Colonic mucosa (tissue), 4 donors: Measurements from ENCODE around the gene SRCIN1. TPM values are rescaled to one million over a fixed set of nuclear protein-coding genes. Genes with fewer than 3 reads are reported as not detected.

ENCODE experiments used
- DNase-seq: peaks from one replicate; pipeline ENCODE4 v3.0.0-alpha.2; 2020
- H3K27ac ChIP-seq: fragments of 200-600 bp; one replicate; pipeline ENCODE4 v1.8.0; 2021
- H3K27me3 ChIP-seq: fragments of 200-600 bp; one replicate; pipeline ENCODE4 v1.8.0; 2021
- H3K36me3 ChIP-seq: fragments of 200-600 bp; one replicate; pipeline ENCODE4 v1.8.0; 2021
- H3K4me1 ChIP-seq: fragments of 200-600 bp; one replicate; pipeline ENCODE4 v1.8.0; 2021; ENCODE audit warnings: mild to moderate bottlenecking
- H3K4me3 ChIP-seq: fragments of 200-600 bp; one replicate; pipeline ENCODE4 v1.8.0; 2021
- H3K9ac ChIP-seq, 2 donors: one replicate each; pipeline ENCODE4 v1.7.0; 2013; ENCODE audit warnings: control low read depth in 2 of 2, low read depth in 2 of 2, low read length in 2 of 2
- H3K9me3 ChIP-seq: fragments of 200-600 bp; one replicate; pipeline ENCODE4 v1.8.0; 2021
- intact Hi-C: fragments of 100-400 bp; cut with DNase I; formaldehyde crosslinking; loops from one replicate; pipeline ENCODE4 v1.14.1; 2022
- total RNA-seq, 2 donors: library from RNA; stranded (reverse); fragmentation: NEBNext Ultra II Directional in 1 of 2; extraction: Animal tissue kit (Norgen Biotek cat#: 25700) in 1 of 2; gene quantifications; one replicate each; pipeline ENCODE4 v1.2.1, GENCODE V29; 2021
- TF ChIP-seq, protein P1 (sequence below): fragments of 200-600 bp; IDR thresholded peaks from one replicate; pipeline ENCODE4 v1.8.0; 2022; ENCODE audit warnings: antibody characterized with exemption, mild to moderate bottlenecking
- donor health status: healthy.
- donor health status: DM: no; HTN: no; CAD: no.
- donor health status: DM: no; HTN: no; CAD: no.

The SRCIN1 gene
- total RNA-seq, 2 donors from 2014 or later = 1.1 to 4.2 TPM

DNA sequence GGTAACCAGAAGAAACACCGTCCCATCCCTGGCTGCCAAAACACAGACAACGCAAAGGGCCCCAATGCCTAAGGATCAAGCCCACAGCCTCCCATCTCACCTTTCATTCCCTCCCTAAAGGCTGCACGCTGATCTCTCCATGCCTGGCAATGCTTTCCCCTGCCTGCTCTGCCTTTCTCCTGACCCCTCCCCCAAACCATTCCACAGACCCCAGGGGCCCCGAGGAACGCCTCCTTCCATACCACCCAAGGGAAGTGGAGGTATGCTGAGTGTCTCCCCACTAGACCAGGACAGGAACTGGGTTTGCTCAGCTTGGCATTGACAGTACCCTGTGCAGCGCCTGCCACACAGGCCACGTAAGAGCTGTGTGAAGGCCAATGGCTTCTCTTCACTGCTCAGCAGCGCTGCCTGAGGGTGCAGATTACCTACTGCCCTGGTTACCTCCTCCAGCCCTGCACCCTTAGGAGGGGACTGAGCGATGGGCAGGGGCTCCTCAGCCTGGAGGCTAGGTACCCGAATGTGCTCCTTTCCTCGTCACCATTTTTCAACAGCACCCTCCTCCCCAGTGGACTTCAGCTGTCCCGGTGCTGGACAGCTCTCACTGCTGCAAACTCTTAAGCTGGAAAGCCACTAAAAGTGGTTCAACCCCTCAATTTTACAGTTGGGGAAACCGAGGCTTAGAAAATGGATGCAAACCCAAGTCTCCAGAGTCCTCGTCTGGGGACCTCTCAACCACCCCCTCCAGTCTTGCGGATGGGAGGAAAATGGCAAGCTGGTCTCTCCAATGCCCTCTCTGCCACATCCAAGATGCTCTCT is 45.0 kb downstream of the SRCIN1 start:
- H3K9me3 ChIP-seq = no peaks in the 10 kb centered on the region
- peaks cover 12% of the 10 kb centered on the region for H3K4me1 ChIP-seq
- H3K4me3 ChIP-seq = no peak overlapping the region
- TF ChIP-seq, protein P1, sequence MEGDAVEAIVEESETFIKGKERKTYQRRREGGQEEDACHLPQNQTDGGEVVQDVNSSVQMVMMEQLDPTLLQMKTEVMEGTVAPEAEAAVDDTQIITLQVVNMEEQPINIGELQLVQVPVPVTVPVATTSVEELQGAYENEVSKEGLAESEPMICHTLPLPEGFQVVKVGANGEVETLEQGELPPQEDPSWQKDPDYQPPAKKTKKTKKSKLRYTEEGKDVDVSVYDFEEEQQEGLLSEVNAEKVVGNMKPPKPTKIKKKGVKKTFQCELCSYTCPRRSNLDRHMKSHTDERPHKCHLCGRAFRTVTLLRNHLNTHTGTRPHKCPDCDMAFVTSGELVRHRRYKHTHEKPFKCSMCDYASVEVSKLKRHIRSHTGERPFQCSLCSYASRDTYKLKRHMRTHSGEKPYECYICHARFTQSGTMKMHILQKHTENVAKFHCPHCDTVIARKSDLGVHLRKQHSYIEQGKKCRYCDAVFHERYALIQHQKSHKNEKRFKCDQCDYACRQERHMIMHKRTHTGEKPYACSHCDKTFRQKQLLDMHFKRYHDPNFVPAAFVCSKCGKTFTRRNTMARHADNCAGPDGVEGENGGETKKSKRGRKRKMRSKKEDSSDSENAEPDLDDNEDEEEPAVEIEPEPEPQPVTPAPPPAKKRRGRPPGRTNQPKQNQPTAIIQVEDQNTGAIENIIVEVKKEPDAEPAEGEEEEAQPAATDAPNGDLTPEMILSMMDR = no peak
- H3K27ac ChIP-seq = no peak overlapping the region
- no peak for DNase-seq
- H3K9ac ChIP-seq = no peak overlapping the region
- peaks cover 39% of the 10 kb centered on the region for H3K27me3 ChIP-seq
- H3K36me3 ChIP-seq = no peaks in the 10 kb centered on the region
- intact Hi-C loops = no loop called here

DNA sequence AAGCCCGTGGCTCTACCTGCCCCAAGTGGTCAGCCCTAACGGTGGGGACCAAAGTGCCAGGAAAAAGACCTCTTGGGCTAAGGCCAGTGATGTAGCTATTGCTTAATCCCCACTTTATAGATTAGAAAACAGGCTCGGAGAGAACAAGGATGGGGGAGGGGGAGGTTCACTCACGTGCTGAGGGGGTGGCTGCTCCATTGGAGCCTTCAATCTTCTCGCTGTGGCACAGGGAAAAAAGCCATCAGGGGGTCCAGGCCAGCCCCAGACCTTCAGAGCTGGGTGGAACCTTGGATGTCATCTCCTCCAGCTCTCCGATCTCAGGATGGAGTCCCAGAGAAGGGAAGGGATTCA is 45.9 kb downstream of the SRCIN1 start:
- Histone ChIP-seq H3K27ac (no peak overlapping the region), H3K27me3 (peaks cover 36% of the 10 kb centered on the region), H3K4me3 (no peak overlapping the region), H3K4me1 (peaks cover 12% of the 10 kb centered on the region), H3K9me3 (no peaks in the 10 kb centered on the region), H3K36me3 (no peaks in the 10 kb centered on the region), H3K9ac (no peak overlapping the region)
- TF ChIP-seq, protein P1 = no peak
- intact Hi-C loops = loop anchor here (5.0 kb wide), 1 partner anchor 107 kb away; no protein-coding TSS in a partner anchor
- no peak for DNase-seq

DNA sequence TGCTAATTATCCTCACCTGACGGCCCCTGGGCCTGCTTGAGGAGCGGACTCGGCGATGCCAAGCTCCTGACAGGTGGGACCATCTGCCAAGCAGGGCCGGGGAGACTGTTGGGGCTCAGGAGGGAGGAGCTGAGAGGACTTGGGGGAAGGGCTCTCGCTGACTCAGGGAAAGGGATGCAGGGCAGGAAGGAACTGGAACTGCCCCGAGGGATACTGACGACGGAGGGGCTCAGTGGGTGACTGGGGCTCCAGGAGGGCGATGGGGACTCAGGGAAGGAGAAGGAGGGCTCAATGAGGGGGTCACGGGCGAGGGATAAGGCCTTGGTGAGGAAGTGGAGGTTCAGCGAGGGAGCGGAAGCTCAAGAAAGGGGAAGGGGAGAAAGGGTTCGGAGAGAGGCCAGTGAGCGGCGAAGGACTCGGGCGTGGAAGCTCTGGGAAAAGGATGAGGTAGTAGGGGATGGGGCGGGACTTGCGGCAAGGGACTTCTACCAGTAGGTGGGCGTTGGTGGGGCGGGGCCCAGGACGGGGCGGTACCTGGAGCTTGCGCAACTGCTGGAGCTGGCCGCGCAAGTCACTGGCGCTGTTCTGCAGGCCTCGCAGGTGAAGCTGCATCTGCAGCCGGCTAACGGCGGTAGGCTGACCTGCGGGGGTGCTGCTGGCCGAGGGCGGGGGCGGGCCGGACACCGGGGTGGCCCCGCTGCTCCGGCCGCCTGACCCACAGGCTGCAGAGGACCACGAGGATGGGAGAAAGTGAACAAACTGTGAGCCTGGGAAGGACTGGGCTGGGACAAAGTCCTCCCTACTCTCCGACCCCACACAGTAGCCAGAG is 46.5 kb downstream of the SRCIN1 start:
- Histone ChIP-seq H3K27ac (no peak overlapping the region), H3K9me3 (no peaks in the 10 kb centered on the region), H3K4me1 (peaks cover 12% of the 10 kb centered on the region), H3K4me3 (peak overlapping the region; percentile 32), H3K27me3 (peaks cover 34% of the 10 kb centered on the region), H3K36me3 (no peaks in the 10 kb centered on the region), H3K9ac (peak overlapping the region; percentile 28 to 58)
- peak; percentile 94 for DNase-seq
- intact Hi-C loops = loop anchor here (5.0 kb wide), 1 partner anchor 108 kb away; no protein-coding TSS in a partner anchor
- TF ChIP-seq, protein P1 = no peak

DNA sequence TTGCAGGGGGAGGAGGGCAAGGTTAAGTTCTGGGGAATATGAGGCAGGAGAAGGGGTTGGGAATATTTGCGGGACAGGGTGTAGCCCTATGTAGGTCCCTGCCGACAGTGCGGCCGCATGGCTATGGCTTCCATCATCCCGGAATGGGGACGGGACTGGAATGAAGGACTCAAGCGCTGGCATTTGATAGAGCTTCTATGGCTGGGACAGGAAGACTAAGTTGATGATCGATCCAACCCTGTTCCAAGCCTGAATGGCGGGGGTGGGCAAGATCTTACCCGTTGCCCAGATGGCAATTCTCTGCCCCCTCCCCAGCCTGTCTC is 47.1 kb downstream of the SRCIN1 start:
- H3K9me3 ChIP-seq = no peaks in the 10 kb centered on the region
- peaks cover 12% of the 10 kb centered on the region for H3K4me1 ChIP-seq
- TF ChIP-seq, protein P1 = no peak
- H3K27ac ChIP-seq = no peak overlapping the region
- H3K36me3 ChIP-seq = no peaks in the 10 kb centered on the region
- peak overlapping the region; percentile 28 to 58 for H3K9ac ChIP-seq
- peaks cover 34% of the 10 kb centered on the region for H3K27me3 ChIP-seq
- intact Hi-C loops = loop anchor here (5.0 kb wide), 1 partner anchor 109 kb away; no protein-coding TSS in a partner anchor
- H3K4me3 ChIP-seq = peak overlapping the region; percentile 32
- DNase-seq = no peak

DNA sequence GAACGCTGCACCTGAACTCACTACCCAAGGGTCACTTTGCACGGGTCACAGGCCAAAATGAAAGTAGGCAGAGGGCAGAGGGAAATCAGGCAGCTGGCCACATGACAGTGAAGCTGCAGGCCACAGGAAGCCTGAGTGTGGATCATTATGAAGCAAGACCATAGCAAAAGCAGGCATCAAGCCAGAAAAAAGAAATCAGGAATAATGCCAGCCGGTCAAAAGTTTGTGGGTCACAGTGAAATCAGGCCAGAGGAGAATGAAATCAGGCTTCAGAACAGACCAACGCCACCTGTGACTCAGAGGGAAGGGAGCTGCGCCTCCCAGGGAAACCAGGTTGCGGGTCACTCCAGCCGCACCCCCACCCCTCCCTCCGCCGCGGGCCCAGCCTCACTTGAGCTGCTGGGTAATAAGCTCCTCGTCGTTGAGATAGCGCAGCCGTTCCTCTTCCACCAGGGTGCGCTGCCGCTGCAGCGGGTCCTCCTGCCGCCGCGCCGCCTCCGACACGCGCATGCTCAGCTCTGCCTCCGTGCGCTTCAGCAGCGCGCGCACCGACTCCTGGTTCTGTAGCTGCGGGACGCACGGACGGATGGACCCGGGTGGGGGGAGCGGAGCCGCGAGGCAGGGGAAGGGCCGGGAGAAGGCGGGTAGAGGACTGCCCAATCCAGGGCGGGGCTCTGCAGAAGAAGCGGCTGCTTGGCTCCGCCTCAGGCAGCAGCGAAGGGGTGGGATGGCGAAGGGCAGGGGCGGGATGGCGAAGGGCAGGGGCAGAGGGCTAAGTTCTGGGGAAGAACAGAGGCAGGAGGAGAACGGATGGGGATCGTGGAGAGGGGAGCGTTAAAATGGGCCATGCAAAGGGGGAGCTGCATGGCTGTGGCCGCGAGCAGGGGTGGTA is 47.7 kb downstream of the SRCIN1 start:
- H3K9ac ChIP-seq = peak overlapping the region; percentile 9 to 58
- DNase-seq = peak; percentile 93
- H3K27ac ChIP-seq = no peak overlapping the region
- no peaks in the 10 kb centered on the region for H3K36me3 ChIP-seq
- H3K27me3 ChIP-seq = peaks cover 28% of the 10 kb centered on the region
- intact Hi-C loops = loop anchor here (5.0 kb wide), 1 partner anchor 109 kb away; no protein-coding TSS in a partner anchor
- peaks cover 12% of the 10 kb centered on the region for H3K4me1 ChIP-seq
- TF ChIP-seq, protein P1 = peak; percentile 93
- H3K4me3 ChIP-seq = peak overlapping the region; percentile 32
- no peaks in the 10 kb centered on the region for H3K9me3 ChIP-seq
